HepG2 (cell line): ENCODE results near the gene TBC1D22A. TPM values are rescaled to one million over a fixed set of nuclear protein-coding genes. Genes with fewer than 3 reads are reported as not detected.

Source experiments
- ATAC-seq: fragments of 200-7000 bp; cut with Tn5 transposase; 3 replicates; pipeline ENCODE4 v1.9.1; 2020; ENCODE audit warnings: mild to moderate bottlenecking, moderate library complexity
- BruUV-seq: library from RNA; stranded (reverse); fragments of 400-500 nt; replicated peaks from 2 replicates; lab custom pipeline; 2021; lab: Mats Ljungman, UMichigan
- CTCF ChIA-PET: fragments of 300-600 bp; formaldehyde crosslinking; extraction: SDS; loops from one replicate; lab custom pipeline; 2021; ENCODE audit warnings: low total read pairs, inconsistent platforms, low intra/inter-chr PET ratio; lab: Yijun Ruan, JAX
- POLR2A ChIA-PET: fragments of 350-600 bp; sonication (Branson Sonifier 250); formaldehyde crosslinking; loops from one replicate; lab custom pipeline; 2020; ENCODE audit warnings: antibody characterized with exemption, inconsistent platforms; lab: Yijun Ruan, JAX
- DNase-seq: peaks from one replicate; pipeline ENCODE4 v3.0.0-alpha.2; 2015; ENCODE audit warnings: low spot score
- FAIRE-seq: peaks from 3 replicates; lab custom pipeline; 2011; peaks lifted over from hg19 to GRCh38; lab: Jason Lieb, UNC
- H2AFZ ChIP-seq: one replicate; pipeline ENCODE4 v1.6.1; 2011; ENCODE audit warnings: low read length, inconsistent platforms
- H3K27ac ChIP-seq: fragments of 300-600 bp; 3 replicates; pipeline ENCODE4 v1.8.0; 2011; ENCODE audit warnings: mixed run types, mild to moderate bottlenecking, mixed read lengths, low read length, inconsistent platforms; ENCODE audit not compliant: insufficient read depth; ENCODE audit errors: extremely low read length
- H3K27me3 ChIP-seq, 2 experiments: fragments of 200-600 bp in 1 of 2; 2 replicates in 1 of 2; 3 replicates in 1 of 2; pipeline versions ENCODE4 v1.6.0 to v1.8.0; 2011; ENCODE audit warnings: low read length in 2 of 2, mild to moderate bottlenecking in 2 of 2, moderate library complexity in 2 of 2, inconsistent platforms in 1 of 2; ENCODE audit not compliant: insufficient read depth in 2 of 2, control insufficient read depth in 1 of 2
- H3K36me3 ChIP-seq, 2 experiments: fragments of 200-600 bp in 1 of 2; replicated peaks in 1 of 2; 2 replicates in 1 of 2; 3 replicates in 1 of 2; pipeline versions ENCODE4 v1.5.1 to v1.8.0; 2011; ENCODE audit warnings: low read length in 2 of 2, inconsistent platforms in 1 of 2; ENCODE audit not compliant: insufficient read depth in 2 of 2, control insufficient read depth in 1 of 2
- H3K4me1 ChIP-seq: 2 replicates; pipeline ENCODE4 v1.5.1; 2012; ENCODE audit warnings: low read length, inconsistent platforms; ENCODE audit not compliant: insufficient read depth
- H3K4me2 ChIP-seq: 2 replicates; pipeline ENCODE4 v1.6.0; 2011; ENCODE audit warnings: low read depth, low read length, inconsistent platforms
- H3K4me3 ChIP-seq, 3 experiments: fragments of 200-600 bp in 1 of 3; sonication (generic), shearing (Covaris generic) in 1 of 3; replicated peaks in 1 of 3; 2 replicates each; pipeline ENCODE4 v1.5.1; 2011 to 2016; ENCODE audit warnings: low read length in 3 of 3, inconsistent platforms in 2 of 3, low read depth in 2 of 3, mild to moderate bottlenecking in 2 of 3, control low read depth in 1 of 3, mixed read lengths in 1 of 3; ENCODE audit not compliant: insufficient read depth in 1 of 3
- H3K79me2 ChIP-seq: one replicate; pipeline ENCODE4 v1.6.1; 2011; ENCODE audit warnings: low read length, inconsistent platforms; ENCODE audit not compliant: insufficient read depth
- H3K9ac ChIP-seq: 2 replicates; pipeline ENCODE4 v1.6.0; 2011; ENCODE audit warnings: mild to moderate bottlenecking, low read depth, low read length, inconsistent platforms; ENCODE audit not compliant: insufficient read depth
- H3K9me3 ChIP-seq: 2 replicates; pipeline ENCODE4 v1.5.1; 2012; ENCODE audit warnings: mild to moderate bottlenecking, low read length
- H4K20me1 ChIP-seq: 2 replicates; pipeline ENCODE4 v1.6.0; 2011; ENCODE audit warnings: inconsistent platforms, mild to moderate bottlenecking, low read length, moderate library complexity; ENCODE audit not compliant: insufficient read depth
- ATF7-NPFF ChIP-seq: sonication (generic); formaldehyde crosslinking; IDR thresholded peaks from 2 replicates; pipeline ENCODE4 v1.8.1; 2023; ENCODE audit warnings: mild to moderate bottlenecking, low read depth, missing genetic modification reagents, moderate library complexity
- FOXK2 ChIP-seq: fragments of 450-650 bp; IDR thresholded peaks from 2 replicates; pipeline ENCODE4 v1.6.1; 2016
- FOXO1 ChIP-seq: sonication (generic); formaldehyde crosslinking; IDR thresholded peaks from 2 replicates; pipeline ENCODE4 v1.4.0; 2020; ENCODE audit warnings: missing genetic modification reagents
- KDM3A ChIP-seq: IDR thresholded peaks from 2 replicates; pipeline ENCODE4 v1.6.1; 2018; ENCODE audit warnings: low read depth, missing compliant biosample characterization
- MEIS2 ChIP-seq: sonication (generic); formaldehyde crosslinking; IDR thresholded peaks from 2 replicates; pipeline ENCODE4 v1.9.0; 2021; ENCODE audit warnings: mild to moderate bottlenecking, missing genetic modification reagents
- NR2C2 ChIP-seq: sonication (generic); formaldehyde crosslinking; IDR thresholded peaks from 2 replicates; pipeline ENCODE4 v1.4.0; 2020; ENCODE audit warnings: missing genetic modification reagents, mild to moderate bottlenecking, moderate library complexity, borderline replicate concordance
- SIX4 ChIP-seq: sonication (generic); formaldehyde crosslinking; IDR thresholded peaks from 2 replicates; pipeline ENCODE4 v1.4.0; 2020; ENCODE audit warnings: missing genetic modification reagents
- SMARCC2 ChIP-seq: fragments of 450-650 bp; IDR thresholded peaks from 2 replicates; pipeline ENCODE4 v1.6.1; 2017; ENCODE audit warnings: antibody characterized with exemption, mild to moderate bottlenecking
- SOX13 ChIP-seq, 3 experiments: fragments of 450-650 bp in 1 of 3; sonication (generic) in 1 of 3; formaldehyde crosslinking in 1 of 3; IDR thresholded peaks in 2 of 3; conservative IDR thresholded peaks in 1 of 3; 2 replicates each; pipeline versions ENCODE4 v1.5.0 to v1.6.1; 2016 to 2020; ENCODE audit warnings: antibody characterized with exemption in 1 of 3, mild to moderate bottlenecking in 1 of 3, missing compliant biosample characterization in 1 of 3, missing genetic modification reagents in 1 of 3, moderate library complexity in 1 of 3
- SRSF4 ChIP-seq: fragments of 200-400 bp; formaldehyde crosslinking; IDR thresholded peaks from one replicate; pipeline ENCODE4 v1.6.1; 2018; ENCODE audit warnings: mild to moderate bottlenecking, low read depth, low read length, moderate library complexity; ENCODE audit not compliant: poor library complexity, severe bottlenecking
- ZBTB21 ChIP-seq: sonication (generic); formaldehyde crosslinking; IDR thresholded peaks from 2 replicates; pipeline ENCODE4 v1.4.0; 2020; ENCODE audit warnings: missing genetic modification reagents
- ZMYM2 ChIP-seq: sonication (generic); formaldehyde crosslinking; IDR thresholded peaks from 2 replicates; pipeline ENCODE4 v1.8.0; 2022; ENCODE audit warnings: mild to moderate bottlenecking, missing genetic modification reagents
- ZNF451 ChIP-seq: sonication (generic); formaldehyde crosslinking; IDR thresholded peaks from 2 replicates; pipeline ENCODE4 v1.5.0; 2020; ENCODE audit warnings: mild to moderate bottlenecking, missing genetic modification reagents
- ZNF549 ChIP-seq: sonication (generic); formaldehyde crosslinking; IDR thresholded peaks from 2 replicates; pipeline ENCODE4 v1.5.0; 2020; ENCODE audit warnings: missing genetic modification reagents
- ZNF75D ChIP-seq: sonication (generic); formaldehyde crosslinking; IDR thresholded peaks from 2 replicates; pipeline ENCODE4 v1.8.1; 2023; ENCODE audit warnings: missing genetic modification reagents, mild to moderate bottlenecking, borderline replicate concordance
- WGBS: methylation state at CpG from one replicate; pipeline ENCODE4 v1.1.6; 2017; ENCODE audit warnings: low lambda C conversion rate; 5-methylcytosine and 5-hydroxymethylcytosine counted together
- in situ Hi-C: cut with HindIII; loops from 2 replicates; pipeline ENCODE4 v1.10.0; 2017; ENCODE audit warnings: low pct_unique_long_range_greater_than_20kb; ENCODE audit not compliant: extremely low pct_ligation_motif_present
- intact Hi-C: fragments of 100-400 bp; cut with micrococcal nuclease; formaldehyde crosslinking; loops from one replicate; pipeline ENCODE4 v1.10.0; 2022; ENCODE audit not compliant: unreplicated experiment
- polyA plus RNA-seq, 8 experiments: library from polyadenylated mRNA; depleted of rRNA in 3 of 8; stranded (reverse) in 7 of 8; unstranded in 1 of 8; fragments of >200 nt; fragmentation: Illumina TruSeq in 4 of 8; extraction: Trizol in 4 of 8; gene quantifications; 2 replicates each; pipeline versions ENCODE4 v1.2.1 to v1.2.3, GENCODE V29; 2011 to 2016; ENCODE audit warnings: low read depth in 4 of 8, missing spikeins in 1 of 8, mixed read lengths in 1 of 8; ENCODE audit not compliant: insufficient read depth in 1 of 8
- total RNA-seq, 5 experiments: library from RNA; depleted of rRNA; stranded (reverse); fragments of >200 nt; fragmentation: Illumina TruSeq; extraction: Trizol; gene quantifications; 2 replicates each; pipeline ENCODE4 v1.2.3, GENCODE V29; 2016; ENCODE audit warnings: low read depth in 1 of 5
- TF ChIP-seq, protein P1 (sequence below): IDR thresholded peaks from 2 replicates; pipeline ENCODE4 v1.6.1; 2016; ENCODE audit warnings: mild to moderate bottlenecking
- TF ChIP-seq, protein P2 (sequence below): sonication (generic); formaldehyde crosslinking; IDR thresholded peaks from 2 replicates; pipeline ENCODE4 v1.4.0; 2020; ENCODE audit warnings: mild to moderate bottlenecking, missing genetic modification reagents
- TF ChIP-seq, protein P3 (sequence below), 2 experiments: fragments of 450-650 bp in 1 of 2; sonication (generic) in 1 of 2; formaldehyde crosslinking; IDR thresholded peaks; 2 replicates each; pipeline versions ENCODE4 v1.5.0 to v1.8.0; 2020 to 2022; ENCODE audit warnings: mild to moderate bottlenecking in 1 of 2, missing genetic modification reagents in 1 of 2
- TF ChIP-seq, protein P4 (sequence below): sonication (generic); formaldehyde crosslinking; IDR thresholded peaks from 2 replicates; pipeline ENCODE4 v1.9.0; 2022; ENCODE audit warnings: missing genetic modification reagents, mild to moderate bottlenecking, borderline replicate concordance

TBC1D22A gene
- total and polyA plus RNA-seq, 2 of the 13 experiments (the other 11 are each of a cell fraction or from before 2014, with no cell fraction given) = 17.3 to 18.0 TPM

DNA sequence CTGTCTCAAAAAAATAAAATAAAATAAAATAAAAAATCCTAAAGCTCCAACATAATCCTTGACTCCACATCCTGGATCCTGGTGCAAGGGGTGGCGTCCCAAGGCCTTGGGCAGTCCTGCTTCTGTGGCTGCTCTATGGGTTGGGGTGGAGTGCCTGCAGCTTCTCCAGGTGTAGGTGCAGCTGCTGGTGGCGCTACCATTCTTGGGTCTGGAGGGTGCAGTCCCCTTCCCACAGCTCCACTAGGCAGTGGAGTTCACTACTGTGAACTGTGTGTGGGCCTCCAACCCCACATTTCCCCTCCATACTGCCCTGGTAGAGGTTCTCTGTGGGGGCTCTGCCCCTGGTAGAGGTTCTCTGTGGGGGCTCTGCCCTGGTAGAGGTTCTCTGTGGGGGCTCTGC lies 6.9 kb upstream of the TBC1D22A start:
- in situ Hi-C loops = no loop called here

More for the DNA sequence above, 6.9 kb upstream of the TBC1D22A start:
- ChIA-PET POLR2A (interaction anchor here (3.1 kb wide), 1 partner anchor 16 kb away, joined by 42 read pairs; no protein-coding TSS in a partner anchor), CTCF (no interaction called here)
- no peak overlapping the region for H3K4me2 ChIP-seq
- H2AFZ ChIP-seq = no peak overlapping the region
- no peaks in the 10 kb centered on the region for H3K27me3 ChIP-seq
- no peak overlapping the region for H3K27ac ChIP-seq
- peaks cover 8% of the 10 kb centered on the region for H3K9me3 ChIP-seq
- WGBS = 100% methylated on average over 1 of the region's 2 CpGs
- no peak overlapping the region for H3K4me3 ChIP-seq
- intact Hi-C loops = loop anchor here (2.0 kb wide), 1 partner anchor 17 kb away; the partner anchor contains the start of gene CERK
- no TSS peak for BruUV-seq
- ATAC-seq (no peak), FAIRE-seq (no peak), DNase-seq (no peak)
- H4K20me1 ChIP-seq = no peaks in the 10 kb centered on the region
- H3K79me2 ChIP-seq = no peaks in the 10 kb centered on the region
- H3K9ac ChIP-seq = no peak overlapping the region
- H3K4me1 ChIP-seq = peaks cover 58% of the 10 kb centered on the region
- H3K36me3 ChIP-seq = peaks cover 0 to 1% of the 10 kb centered on the region in 2 experiments; a peak in 1 of 5 replicates
- TF ChIP-seq SOX13 (IDR thresholded peaks at IDR 0.05) (no peak), SOX13 (CRISPR knock-in tag; conservative IDR thresholded peaks at IDR 0.05 in 1 of 2, IDR thresholded peaks at IDR 0.05 in 1 of 2) (no peak), SMARCC2 (no peak), SRSF4 (no peak), ZNF75D (CRISPR knock-in tag) (no peak), ZBTB21 (CRISPR knock-in tag) (no peak), MEIS2 (no peak), ATF7-NPFF (CRISPR knock-in tag) (no peak), ZNF451 (CRISPR knock-in tag) (no peak), FOXO1 (CRISPR knock-in tag) (no peak), NR2C2 (CRISPR knock-in tag) (no peak), SIX4 (CRISPR knock-in tag) (no peak), ZMYM2 (CRISPR knock-in tag) (no peak), ZNF549 (CRISPR knock-in tag) (no peak), KDM3A (CRISPR knock-in tag) (no peak), FOXK2 (no peak)
- TF ChIP-seq, protein P1, sequence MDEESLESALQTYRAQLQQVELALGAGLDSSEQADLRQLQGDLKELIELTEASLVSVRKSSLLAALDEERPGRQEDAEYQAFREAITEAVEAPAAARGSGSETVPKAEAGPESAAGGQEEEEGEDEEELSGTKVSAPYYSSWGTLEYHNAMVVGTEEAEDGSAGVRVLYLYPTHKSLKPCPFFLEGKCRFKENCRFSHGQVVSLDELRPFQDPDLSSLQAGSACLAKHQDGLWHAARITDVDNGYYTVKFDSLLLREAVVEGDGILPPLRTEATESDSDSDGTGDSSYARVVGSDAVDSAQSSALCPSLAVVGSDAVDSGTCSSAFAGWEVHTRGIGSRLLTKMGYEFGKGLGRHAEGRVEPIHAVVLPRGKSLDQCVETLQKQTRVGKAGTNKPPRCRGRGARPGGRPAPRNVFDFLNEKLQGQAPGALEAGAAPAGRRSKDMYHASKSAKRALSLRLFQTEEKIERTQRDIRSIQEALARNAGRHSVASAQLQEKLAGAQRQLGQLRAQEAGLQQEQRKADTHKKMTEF = no peak
- TF ChIP-seq, protein P2, sequence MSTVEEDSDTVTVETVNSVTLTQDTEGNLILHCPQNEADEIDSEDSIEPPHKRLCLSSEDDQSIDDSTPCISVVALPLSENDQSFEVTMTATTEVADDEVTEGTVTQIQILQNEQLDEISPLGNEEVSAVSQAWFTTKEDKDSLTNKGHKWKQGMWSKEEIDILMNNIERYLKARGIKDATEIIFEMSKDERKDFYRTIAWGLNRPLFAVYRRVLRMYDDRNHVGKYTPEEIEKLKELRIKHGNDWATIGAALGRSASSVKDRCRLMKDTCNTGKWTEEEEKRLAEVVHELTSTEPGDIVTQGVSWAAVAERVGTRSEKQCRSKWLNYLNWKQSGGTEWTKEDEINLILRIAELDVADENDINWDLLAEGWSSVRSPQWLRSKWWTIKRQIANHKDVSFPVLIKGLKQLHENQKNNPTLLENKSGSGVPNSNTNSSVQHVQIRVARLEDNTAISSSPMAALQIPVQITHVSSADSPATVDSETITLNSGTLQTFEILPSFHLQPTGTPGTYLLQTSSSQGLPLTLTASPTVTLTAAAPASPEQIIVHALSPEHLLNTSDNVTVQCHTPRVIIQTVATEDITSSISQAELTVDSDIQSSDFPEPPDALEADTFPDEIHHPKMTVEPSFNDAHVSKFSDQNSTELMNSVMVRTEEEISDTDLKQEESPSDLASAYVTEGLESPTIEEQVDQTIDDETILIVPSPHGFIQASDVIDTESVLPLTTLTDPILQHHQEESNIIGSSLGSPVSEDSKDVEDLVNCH = no peak
- TF ChIP-seq, protein P3, sequence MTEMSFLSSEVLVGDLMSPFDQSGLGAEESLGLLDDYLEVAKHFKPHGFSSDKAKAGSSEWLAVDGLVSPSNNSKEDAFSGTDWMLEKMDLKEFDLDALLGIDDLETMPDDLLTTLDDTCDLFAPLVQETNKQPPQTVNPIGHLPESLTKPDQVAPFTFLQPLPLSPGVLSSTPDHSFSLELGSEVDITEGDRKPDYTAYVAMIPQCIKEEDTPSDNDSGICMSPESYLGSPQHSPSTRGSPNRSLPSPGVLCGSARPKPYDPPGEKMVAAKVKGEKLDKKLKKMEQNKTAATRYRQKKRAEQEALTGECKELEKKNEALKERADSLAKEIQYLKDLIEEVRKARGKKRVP (CRISPR knock-in tag; IDR thresholded peaks at IDR 0.05) = no peak
- TF ChIP-seq, protein P4, sequence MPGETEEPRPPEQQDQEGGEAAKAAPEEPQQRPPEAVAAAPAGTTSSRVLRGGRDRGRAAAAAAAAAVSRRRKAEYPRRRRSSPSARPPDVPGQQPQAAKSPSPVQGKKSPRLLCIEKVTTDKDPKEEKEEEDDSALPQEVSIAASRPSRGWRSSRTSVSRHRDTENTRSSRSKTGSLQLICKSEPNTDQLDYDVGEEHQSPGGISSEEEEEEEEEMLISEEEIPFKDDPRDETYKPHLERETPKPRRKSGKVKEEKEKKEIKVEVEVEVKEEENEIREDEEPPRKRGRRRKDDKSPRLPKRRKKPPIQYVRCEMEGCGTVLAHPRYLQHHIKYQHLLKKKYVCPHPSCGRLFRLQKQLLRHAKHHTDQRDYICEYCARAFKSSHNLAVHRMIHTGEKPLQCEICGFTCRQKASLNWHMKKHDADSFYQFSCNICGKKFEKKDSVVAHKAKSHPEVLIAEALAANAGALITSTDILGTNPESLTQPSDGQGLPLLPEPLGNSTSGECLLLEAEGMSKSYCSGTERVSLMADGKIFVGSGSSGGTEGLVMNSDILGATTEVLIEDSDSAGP (CRISPR knock-in tag) = no peak
